Activated CD8-positive, alpha-beta T cell treated with anti-CD3 and anti-CD28 coated beads, Interleukin-2, amount 10 ng/mL, durations not matched to agents 7 days and 5 days (primary cell): Measurements from ENCODE around the gene CLK1. TPM values are rescaled to one million over a fixed set of nuclear protein-coding genes. Genes with fewer than 3 reads are reported as not detected.
"Not testable (repeated sequence)": the region's sequence is repeated elsewhere in the genome, so short reads cannot be mapped to it uniquely, and the experiment has no call there.

Experiments used
- ATAC-seq: fragments of 150-1000 bp; cut with Tn5 transposase; one replicate; pipeline ENCODE4 v1.10.0; 2021; ENCODE audit warnings: moderate library complexity
- CTCF ChIA-PET: fragments of 350-600 bp; sonication (Branson Sonifier 250); formaldehyde crosslinking; loops from one replicate; lab custom pipeline; 2021; ENCODE audit warnings: antibody characterized with exemption; lab: Charles Lee
- POLR2A ChIA-PET: fragments of 350-600 bp; sonication (Branson Sonifier 250); formaldehyde crosslinking; loops from one replicate; lab custom pipeline; 2021; ENCODE audit warnings: antibody characterized with exemption; lab: Charles Lee
- DNase-seq: peaks from one replicate; pipeline ENCODE4 v3.0.0-alpha.2; 2020
- H3K27ac Mint-ChIP-seq: one replicate; pipeline ENCODE4 v1.8.0; 2021; ENCODE audit warnings: mild to moderate bottlenecking, mixed read lengths
- H3K27me3 Mint-ChIP-seq: one replicate; pipeline ENCODE4 v1.8.0; 2021; ENCODE audit warnings: low read depth, mixed read lengths
- H3K36me3 Mint-ChIP-seq: one replicate; pipeline ENCODE4 v1.8.0; 2021; ENCODE audit warnings: low read depth, mixed read lengths
- H3K4me1 Mint-ChIP-seq: one replicate; pipeline ENCODE4 v1.8.0; 2021; ENCODE audit warnings: low read depth, mixed read lengths
- H3K4me3 Mint-ChIP-seq: one replicate; pipeline ENCODE4 v1.8.0; 2021; ENCODE audit warnings: mild to moderate bottlenecking, mixed read lengths
- H3K9me3 Mint-ChIP-seq: one replicate; pipeline ENCODE4 v1.8.0; 2022; ENCODE audit warnings: mixed read lengths; ENCODE audit not compliant: insufficient read depth
- total RNA-seq, 2 experiments: library from RNA; stranded (reverse); gene quantifications; one replicate each; pipeline ENCODE4 v1.2.3, GENCODE V29; 2021

Gene CLK1
- total RNA-seq, 2 experiments from 2014 or later: 122 to 126 TPM

DNA sequence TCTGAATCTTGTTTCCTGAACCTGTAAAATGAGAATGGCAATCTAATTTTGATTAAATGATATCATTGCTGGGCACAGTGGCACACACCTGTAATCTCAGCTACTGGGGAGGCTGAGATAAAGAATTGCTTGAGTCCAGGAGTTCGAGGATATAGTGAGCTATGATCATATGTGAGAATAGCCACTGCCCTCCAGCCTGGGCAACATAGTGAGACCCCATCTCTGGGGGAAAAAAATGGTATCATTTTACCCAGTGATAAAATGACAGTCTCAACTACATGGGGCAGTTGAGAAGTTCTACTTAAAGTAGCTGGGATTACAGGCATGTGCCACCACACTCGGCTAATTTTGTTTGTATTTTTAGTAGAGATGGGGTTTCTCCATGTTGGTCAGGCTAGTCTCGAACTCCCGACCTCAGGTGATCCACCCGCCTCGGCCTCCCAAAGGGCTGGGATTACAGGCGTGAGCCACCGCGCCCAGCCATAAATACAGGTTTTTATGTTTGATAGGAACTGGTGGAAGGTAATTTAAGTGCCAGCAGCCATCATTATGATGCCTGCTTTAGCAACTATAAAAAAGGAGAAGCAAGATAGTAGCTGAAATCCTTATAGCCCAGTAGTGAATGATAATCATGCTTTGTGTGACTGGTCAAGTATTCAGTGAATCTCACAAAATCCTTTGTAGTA is 35.7 kb downstream of the CLK1 start:
- no peak overlapping the region for H3K27ac Mint-ChIP-seq
- DNase-seq (no peak), ATAC-seq (no peak)
- POLR2A ChIA-PET: interaction anchor here (1.1 to 1.8 kb wide), 5 partner anchors 11 to 116 kb away, joined by 3 to 5 read pairs (median 4); partner anchors contain the start of gene BZW1
- no peak overlapping the region for H3K4me3 Mint-ChIP-seq
- no peaks in the 10 kb centered on the region for H3K9me3 Mint-ChIP-seq
- CTCF ChIA-PET: interaction anchor here (0.5 to 1.7 kb wide), 2 partner anchors 116 to 237 kb away, joined by 3 to 7 read pairs; no protein-coding TSS in a partner anchor
- peaks cover 14% of the 10 kb centered on the region for H3K36me3 Mint-ChIP-seq
- peaks cover 2% of the 10 kb centered on the region for H3K27me3 Mint-ChIP-seq
- H3K4me1 Mint-ChIP-seq: no peaks in the 10 kb centered on the region

DNA sequence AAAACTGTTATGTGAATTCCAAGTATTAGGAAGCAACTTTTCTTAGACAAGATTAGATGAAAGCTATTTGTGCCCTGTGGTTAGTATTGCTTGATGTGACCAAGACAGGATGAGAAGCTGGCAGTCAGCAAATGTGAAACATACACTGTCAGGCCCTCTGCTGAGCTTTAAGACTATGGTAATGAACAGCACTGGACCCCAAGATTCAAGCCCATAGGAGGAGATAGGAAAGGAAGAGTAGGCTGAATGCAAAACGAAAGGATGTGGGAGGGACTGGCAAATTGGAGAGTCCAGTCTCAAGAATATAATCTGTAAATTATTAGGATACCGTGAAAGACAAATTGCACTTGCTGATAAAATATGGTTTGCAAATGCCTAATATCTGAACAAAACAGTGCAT is 36.4 kb downstream of the CLK1 start:
- Mint-ChIP-seq H3K4me3 (no peak overlapping the region), H3K27me3 (peaks cover 2% of the 10 kb centered on the region), H3K9me3 (no peaks in the 10 kb centered on the region), H3K36me3 (peaks cover 14% of the 10 kb centered on the region), H3K27ac (no peak overlapping the region), H3K4me1 (no peaks in the 10 kb centered on the region)
- no peak for DNase-seq
- POLR2A ChIA-PET: interaction anchor here (1.1 to 1.8 kb wide), 6 partner anchors 12 to 115 kb away, joined by 3 to 5 read pairs (median 4); partner anchors contain the start of genes BZW1 and CLK1
- CTCF ChIA-PET: interaction anchor here (0.5 to 1.7 kb wide), 2 partner anchors 115 to 238 kb away, joined by 3 to 7 read pairs; no protein-coding TSS in a partner anchor
- no peak for ATAC-seq

DNA sequence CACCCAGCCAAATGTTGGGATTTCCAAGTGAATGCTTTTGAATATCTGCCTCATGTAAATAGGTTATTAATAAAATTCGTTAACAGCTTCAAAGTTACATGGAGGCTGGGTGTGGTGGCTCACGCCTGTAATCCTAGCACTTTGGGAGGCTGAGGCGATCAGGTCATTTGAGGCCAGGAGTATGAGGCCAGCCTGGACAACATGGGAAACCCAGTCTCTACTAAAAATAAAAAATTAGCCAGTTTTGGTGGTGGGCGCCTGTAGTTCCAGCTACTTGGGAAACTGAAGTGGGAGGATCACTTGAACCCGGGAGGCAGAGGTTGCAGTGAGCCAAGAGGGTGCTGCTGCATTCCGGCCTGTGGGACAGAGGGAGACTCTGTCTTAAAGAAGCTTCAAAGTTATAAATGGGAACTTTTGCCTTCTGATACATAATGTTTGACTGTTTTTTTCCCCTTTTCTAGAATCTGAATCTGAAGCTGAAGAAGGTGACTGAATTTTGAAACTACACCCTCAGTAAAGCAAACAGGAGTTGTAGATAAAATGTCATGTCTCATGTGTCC is 42.7 kb downstream of the CLK1 start:
- CTCF ChIA-PET: interaction anchor here (0.7 to 1.1 kb wide), 3 partner anchors 24 to 108 kb away, joined by 3 read pairs; no protein-coding TSS in a partner anchor
- Mint-ChIP-seq H3K27me3 (no peaks in the 10 kb centered on the region), H3K36me3 (peaks cover 51% of the 10 kb centered on the region), H3K4me3 (no peak overlapping the region), H3K27ac (no peak overlapping the region), H3K9me3 (no peaks in the 10 kb centered on the region), H3K4me1 (no peaks in the 10 kb centered on the region)
- no peak for DNase-seq
- POLR2A ChIA-PET: interaction anchor here (0.7 to 3.1 kb wide), 3 partner anchors 9 to 42 kb away, joined by 3 to 15 read pairs (median 4); partner anchors contain the start of gene CLK1
- ATAC-seq: no peak

DNA sequence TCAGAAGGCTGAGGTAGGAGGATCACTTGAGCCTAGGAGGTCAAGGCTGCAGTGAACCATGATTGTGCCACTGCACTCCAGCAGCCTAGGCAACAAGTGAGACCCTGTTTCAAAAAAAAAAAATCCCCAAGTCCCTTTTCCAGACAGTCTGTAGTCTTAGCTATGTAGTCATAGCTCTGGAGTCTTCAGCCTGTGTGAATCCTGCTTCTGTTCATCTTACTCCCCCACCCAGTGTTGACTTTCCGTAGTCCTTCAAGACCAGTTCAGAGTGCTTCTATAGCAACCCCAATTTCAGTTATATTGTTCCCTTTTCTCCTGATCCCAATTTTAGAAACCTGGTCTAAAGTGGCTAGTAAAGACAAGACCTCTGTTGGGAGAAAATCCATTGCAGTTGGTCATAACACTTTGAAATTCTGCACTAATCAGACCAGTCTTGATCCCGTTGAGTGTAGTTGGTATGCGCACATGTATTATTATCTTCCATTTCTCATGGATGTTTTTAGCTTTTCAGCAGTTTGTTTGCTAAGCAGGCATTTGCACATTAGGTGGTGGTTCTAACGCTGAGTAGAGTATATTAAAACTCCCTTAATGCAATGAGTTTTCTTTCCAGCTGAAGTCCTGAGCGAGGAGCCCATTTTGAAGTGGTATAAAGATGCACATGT is 43.8 kb downstream of the CLK1 start:
- POLR2A ChIA-PET: interaction anchor here (3.1 kb wide), 1 partner anchor 43 kb away, joined by 15 read pairs; the partner anchor contains the start of gene CLK1
- DNase-seq (no peak), ATAC-seq (no peak)
- H3K4me3 Mint-ChIP-seq: no peak overlapping the region
- CTCF ChIA-PET: interaction anchor here (1.1 to 4.3 kb wide), 2 partner anchors 27 to 108 kb away, joined by 3 to 16 read pairs; no protein-coding TSS in a partner anchor
- H3K4me1 Mint-ChIP-seq: peaks cover 5% of the 10 kb centered on the region
- H3K27ac Mint-ChIP-seq: no peak overlapping the region
- H3K36me3 Mint-ChIP-seq: peaks cover 62% of the 10 kb centered on the region
- no peaks in the 10 kb centered on the region for H3K9me3 Mint-ChIP-seq
- H3K27me3 Mint-ChIP-seq: no peaks in the 10 kb centered on the region

DNA sequence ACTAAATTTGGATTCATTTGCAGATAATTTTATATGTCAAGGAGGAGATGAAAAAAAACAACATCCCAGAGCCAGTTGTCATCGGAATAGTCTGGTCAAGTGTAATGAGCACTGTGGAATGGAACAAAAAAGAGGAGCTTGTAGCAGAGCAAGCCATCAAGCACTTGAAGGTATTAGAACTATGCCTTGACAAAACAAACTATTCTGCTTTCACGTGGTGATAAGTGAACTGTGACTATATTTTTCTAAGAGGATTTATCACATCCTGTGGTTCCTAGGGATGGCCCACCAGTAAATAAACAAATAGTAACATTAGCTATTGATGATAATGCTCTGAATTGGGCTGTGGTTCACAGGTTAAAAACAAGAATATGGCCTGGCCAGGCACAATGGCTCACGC is 45.7 kb downstream of the CLK1 start:
- DNase-seq, ATAC-seq, H3K4me3 Mint-ChIP-seq, H3K27me3 Mint-ChIP-seq, H3K27ac Mint-ChIP-seq, H3K9me3 Mint-ChIP-seq: not testable (repeated sequence)
- CTCF ChIA-PET: interaction anchor here (0.9 to 4.3 kb wide), 3 partner anchors 23 to 108 kb away, joined by 3 to 16 read pairs (median 3); no protein-coding TSS in a partner anchor
- POLR2A ChIA-PET: interaction anchor here (0.7 to 3.6 kb wide), 3 partner anchors 40 to 510 kb away, joined by 8 to 16 read pairs (median 9); partner anchors contain the start of gene CLK1
- Mint-ChIP-seq H3K4me1 (peaks cover 25% of the 10 kb centered on the region), H3K36me3 (peaks cover 78% of the 10 kb centered on the region)

DNA sequence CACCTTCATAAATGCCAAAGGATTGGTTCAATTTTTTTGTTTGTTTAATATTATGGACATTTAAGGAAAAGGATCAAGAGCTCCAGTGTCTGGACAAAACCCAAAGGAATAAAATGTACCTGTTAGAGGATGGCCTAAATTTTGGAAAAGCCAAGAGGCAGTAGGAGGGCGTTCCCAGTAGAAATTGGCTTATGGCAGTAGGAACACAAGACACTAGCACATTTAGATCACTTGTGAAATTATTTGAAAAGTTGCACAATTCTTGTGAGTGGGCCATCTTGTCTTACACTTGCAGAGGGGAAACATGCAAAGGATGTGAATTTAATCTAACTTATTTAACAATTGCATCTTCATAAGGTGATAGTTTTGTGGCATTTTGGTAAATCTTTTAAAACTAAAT is 49.5 kb downstream of the CLK1 start:
- peaks cover 49% of the 10 kb centered on the region for H3K4me1 Mint-ChIP-seq
- CTCF ChIA-PET: interaction anchor here (1.3 to 2.2 kb wide), 3 partner anchors 12 to 103 kb away, joined by 3 to 10 read pairs (median 4); no protein-coding TSS in a partner anchor

DNA sequence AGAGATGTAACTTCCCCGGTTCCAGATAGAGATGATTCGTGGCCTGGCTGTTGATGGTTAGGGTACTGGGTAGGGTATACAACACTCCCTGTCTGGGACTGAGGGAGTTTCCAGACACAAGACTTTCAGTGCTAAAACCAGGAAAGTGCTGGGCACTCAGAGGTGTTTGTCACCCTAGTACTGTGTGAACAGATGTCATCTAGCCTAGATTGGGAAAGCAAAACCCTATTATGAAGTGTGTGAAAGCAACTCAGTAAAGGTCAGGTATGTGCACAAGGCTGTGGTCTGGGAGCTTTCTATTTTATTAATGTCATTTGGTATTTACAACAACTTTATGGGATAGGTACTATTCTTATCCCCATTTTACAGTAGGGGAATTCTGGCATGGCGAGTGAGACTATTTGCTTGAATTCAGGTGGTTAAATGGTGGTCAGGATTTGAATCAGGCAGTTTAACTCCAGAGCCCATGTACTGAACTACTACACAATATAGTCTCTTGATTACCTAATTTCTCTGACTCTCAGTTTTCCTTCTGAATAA is 50.1 kb downstream of the CLK1 start:
- Mint-ChIP-seq H3K36me3 (peaks cover 66% of the 10 kb centered on the region), H3K27me3 (no peaks in the 10 kb centered on the region), H3K4me3 (peak overlapping the region; percentile 59), H3K27ac (peak overlapping the region; percentile 72), H3K4me1 (peaks cover 52% of the 10 kb centered on the region), H3K9me3 (no peaks in the 10 kb centered on the region)
- ATAC-seq (no peak), DNase-seq (no peak)
- POLR2A ChIA-PET: interaction anchor here (0.6 to 2.9 kb wide), 8 partner anchors 38 to 277 kb away, joined by 3 to 13 read pairs (median 5); partner anchors contain the start of genes CLK1, NIF3L1 and PPIL3
- CTCF ChIA-PET: interaction anchor here (1.2 to 2.2 kb wide), 3 partner anchors 12 to 102 kb away, joined by 3 to 10 read pairs (median 3); no protein-coding TSS in a partner anchor

More for the DNA sequence above, 49.5 kb downstream of the CLK1 start:
- Mint-ChIP-seq H3K4me3 (peak overlapping the region; percentile 59), H3K36me3 (peaks cover 72% of the 10 kb centered on the region), H3K27me3 (no peaks in the 10 kb centered on the region), H3K27ac (peak overlapping the region; percentile 72), H3K9me3 (no peaks in the 10 kb centered on the region)
- POLR2A ChIA-PET: interaction anchor here (0.6 to 2.9 kb wide), 6 partner anchors 13 to 101 kb away, joined by 3 to 11 read pairs (median 5); partner anchors contain the start of gene CLK1
- no peak for DNase-seq
- no peak for ATAC-seq

DNA sequence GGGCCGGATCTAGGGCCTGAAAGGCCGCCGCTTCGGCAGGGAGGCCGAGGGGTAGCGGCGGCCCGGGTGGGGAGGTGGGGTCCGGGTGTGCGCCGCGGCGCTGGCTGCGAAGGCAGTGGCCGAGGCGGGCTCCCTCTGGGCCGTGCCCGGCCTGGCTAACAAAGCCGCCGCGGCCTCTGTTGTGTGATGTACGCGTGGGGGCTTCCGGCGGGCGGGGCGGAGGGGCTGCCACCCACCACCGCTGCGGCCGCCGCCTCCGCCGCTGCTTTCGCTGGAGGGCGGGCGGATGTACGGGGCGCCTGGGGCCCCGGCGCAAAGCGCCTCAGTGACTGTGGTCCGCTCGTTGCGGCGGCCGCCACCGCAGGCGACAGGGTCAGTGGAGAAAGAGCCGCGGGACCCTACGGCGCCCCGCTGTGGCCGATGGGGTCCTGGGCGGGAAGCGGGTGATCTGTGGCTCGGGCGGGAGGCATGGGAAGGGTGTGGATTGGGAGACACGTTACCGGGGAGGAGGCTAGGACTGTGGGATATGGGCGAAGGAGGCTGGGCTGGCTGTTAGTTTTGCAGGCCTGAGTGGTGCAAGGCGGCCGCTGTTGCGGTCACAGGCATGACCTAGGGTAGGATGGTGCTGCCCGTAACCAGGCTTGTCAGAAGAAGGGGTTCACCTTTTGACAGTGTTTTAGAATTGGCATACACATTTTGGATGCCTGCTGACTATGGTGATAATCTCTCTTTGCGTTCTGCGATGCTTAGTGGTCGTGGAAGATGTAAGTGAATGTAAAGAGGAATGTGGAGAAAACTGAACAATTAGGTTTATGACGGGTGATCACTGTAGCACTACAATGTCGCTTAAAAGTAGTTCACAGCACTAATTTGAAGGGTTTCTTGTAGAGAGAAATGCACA is 52.1 kb downstream of the CLK1 start:
- DNase-seq (peak; percentile 73), ATAC-seq (peak; percentile 52)
- Mint-ChIP-seq H3K36me3 (peaks cover 49% of the 10 kb centered on the region), H3K27me3 (no peaks in the 10 kb centered on the region), H3K4me1 (peaks cover 52% of the 10 kb centered on the region), H3K9me3 (no peaks in the 10 kb centered on the region), H3K27ac (peak overlapping the region; percentile 99), H3K4me3 (peak overlapping the region; percentile 99)
- POLR2A ChIA-PET: interaction anchor here (0.6 to 2.9 kb wide), 9 partner anchors 14 to 506 kb away, joined by 3 to 17 read pairs (median 5); partner anchors contain the start of genes CLK1, NIF3L1, PPIL3 and SPATS2L
- CTCF ChIA-PET: interaction anchor here (2.2 to 3.0 kb wide), 2 partner anchors 99 to 100 kb away, joined by 10 to 16 read pairs; no protein-coding TSS in a partner anchor

DNA sequence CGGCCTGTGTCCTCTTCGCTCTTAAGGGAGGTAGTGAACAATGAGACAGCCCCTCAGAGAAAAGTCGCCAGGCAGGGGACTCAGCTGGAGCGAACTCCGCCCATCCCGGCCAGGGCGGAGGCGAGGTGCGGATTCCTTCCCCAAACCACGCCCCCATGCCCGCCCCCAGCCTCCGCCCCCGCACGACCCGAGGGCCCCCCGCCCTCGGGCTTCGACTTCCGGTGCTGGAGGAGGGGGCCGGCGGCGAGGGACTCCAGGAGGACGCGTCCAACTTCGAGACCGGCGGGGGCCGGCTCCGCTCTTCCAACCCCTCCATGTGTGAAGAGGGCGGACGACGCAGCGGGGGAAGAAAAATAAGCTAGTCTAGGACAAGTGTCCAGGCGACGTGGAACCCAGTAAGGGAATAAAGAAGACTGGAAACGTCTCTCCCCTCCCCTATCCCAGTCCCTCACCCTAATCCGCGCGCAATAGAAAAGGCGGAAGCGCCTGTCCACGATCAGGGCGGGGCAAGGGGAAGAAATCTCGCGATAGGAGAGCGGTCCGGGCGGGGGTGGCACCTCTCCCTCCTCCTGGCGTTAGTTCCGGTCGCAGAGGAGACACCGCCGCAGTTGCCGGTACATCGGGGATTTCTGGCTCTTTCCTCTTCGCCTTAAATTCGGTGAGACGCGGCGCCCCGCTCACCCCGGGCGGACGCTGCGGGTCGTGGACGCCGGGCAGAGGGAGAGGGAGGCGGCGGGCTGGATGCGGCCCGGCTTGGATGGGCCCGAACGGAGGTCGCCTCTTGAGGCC is 52.9 kb downstream of the CLK1 start, which contains the start of gene BZW1:
BZW1 (plus strand) TSS at position 578 of the 789 bp plus-strand sequence. CDS start 1,308 bp downstream, outside the sequence.
- POLR2A ChIA-PET: interaction anchor here (0.6 to 1.6 kb wide), 6 partner anchors 14 to 505 kb away, joined by 3 to 17 read pairs (median 5); partner anchors contain the start of genes CLK1 and SPATS2L
- ATAC-seq (peak; percentile 84), DNase-seq (peak; percentile 98)
- H3K27me3 Mint-ChIP-seq: no peaks in the 10 kb centered on the region
- H3K4me1 Mint-ChIP-seq: peaks cover 52% of the 10 kb centered on the region
- CTCF ChIA-PET: interaction anchor here (3.0 kb wide), 1 partner anchor 98 kb away, joined by 16 read pairs; no protein-coding TSS in a partner anchor
- peak within 1 kb of the TSS; percentile 99 for H3K27ac Mint-ChIP-seq
- H3K36me3 Mint-ChIP-seq: peaks cover 41% of the 10 kb centered on the region
- peak within 1 kb of the TSS; percentile 99 for H3K4me3 Mint-ChIP-seq
- no peaks in the 10 kb centered on the region for H3K9me3 Mint-ChIP-seq
